Psoas muscle (tissue), 8 donors: ENCODE results near the gene DNAJC15. TPM values are rescaled to one million over a fixed set of nuclear protein-coding genes. Genes with fewer than 3 reads are reported as not detected.
"Not testable (repeated sequence)": the region's sequence is repeated elsewhere in the genome, so short reads cannot be mapped to it uniquely, and the experiment has no call there.

Source experiments
- ATAC-seq, 4 donors: fragments of 200-7000 bp; cut with Tn5 transposase; one replicate each; pipeline ENCODE4 v1.9.1; 2020; ENCODE audit warnings: moderate library complexity in 3 of 4, mild to moderate bottlenecking in 2 of 4
- DNase-seq, 2 donors: peaks; one replicate each; pipeline ENCODE4 v3.0.0-alpha.2; 2020
- H3K27ac ChIP-seq: fragments of 200-600 bp; one replicate; pipeline ENCODE4 v1.8.0; 2022
- H3K27me3 ChIP-seq, 3 donors: fragments of 200-600 bp in 1 of 3; one replicate each; pipeline versions ENCODE4 v1.6.1 to v1.8.0; 2013 to 2022; ENCODE audit warnings: low read length in 2 of 3, mild to moderate bottlenecking in 2 of 3, moderate library complexity in 1 of 3; ENCODE audit not compliant: insufficient read depth in 3 of 3
- H3K36me3 ChIP-seq, 2 donors: fragments of 200-600 bp in 1 of 2; one replicate each; pipeline versions ENCODE4 v1.6.1 to v1.8.0; 2013 to 2022; ENCODE audit warnings: low read depth in 1 of 2, mild to moderate bottlenecking in 1 of 2, moderate library complexity in 1 of 2; ENCODE audit not compliant: insufficient read depth in 1 of 2
- H3K4me1 ChIP-seq: fragments of 200-600 bp; one replicate; pipeline ENCODE4 v1.8.0; 2022
- H3K4me3 ChIP-seq: fragments of 200-600 bp; one replicate; pipeline ENCODE4 v1.8.0; 2022; ENCODE audit warnings: mild to moderate bottlenecking
- H3K9me3 ChIP-seq: fragments of 200-600 bp; one replicate; pipeline ENCODE4 v1.8.0; 2022
- WGBS, 3 donors: extraction: QIAGEN DNeasy Blood & Tissue Kit; methylation state at CpG; one replicate each; pipeline versions ENCODE4 v1.1.6 to v1.1.7; 2013; 5-methylcytosine and 5-hydroxymethylcytosine counted together
- intact Hi-C, 2 donors: fragments of 100-400 bp; cut with DNase I; formaldehyde crosslinking; loops; one replicate each; pipeline versions ENCODE4 v1.11.0 to v1.14.2; 2022
- polyA plus RNA-seq, 3 donors: library from polyadenylated mRNA; stranded (reverse); fragments of 200-250 nt; gene quantifications; one replicate each; pipeline ENCODE4 v1.2.3, GENCODE V29; 2013
- total RNA-seq, 4 donors: library from RNA; stranded (reverse); fragmentation: NEBNext Ultra II Directional in 2 of 4; extraction: Animal tissue kit (Norgen Biotek cat#: 25700) in 2 of 4; gene quantifications; one replicate each; pipeline versions ENCODE4 v1.2.1 to v1.2.4, GENCODE V29; 2021 to 2023
- TF ChIP-seq, protein P1 (sequence below): fragments of 200-600 bp; IDR thresholded peaks from one replicate; pipeline ENCODE4 v1.8.0; 2022; ENCODE audit warnings: antibody characterized with exemption
- donor health status: healthy with polysubstance abuse.
- donor health status: DM: no; HTN: no; CAD: no; lungs with moderate emphysema.
- donor health status: Bipolar disorder and iron deficiency.
- donor health status: healthy.
- donor health status: DM: yes; HTN: yes; CAD: no.
- donor health status: DM: no; HTN: no; CAD: no.
- donor health status: DM: no; HTN: no; CAD: no.
- donor health status: DM: yes; HTN: yes; CAD: no.

DNAJC15 gene
- total and polyA plus RNA-seq, 7 donors: 9.4 to 22.4 (median 13.6) TPM

- no peaks in the 10 kb centered on the region for H3K27me3 ChIP-seq
- 96 to 100% (median 96%) methylated on average over 2 of the region's 2 CpGs for WGBS, 3 donors
- intact Hi-C loops: no loop called here
- H3K4me1 ChIP-seq: peaks cover 3% of the 10 kb centered on the region
- TF ChIP-seq, protein P1, sequence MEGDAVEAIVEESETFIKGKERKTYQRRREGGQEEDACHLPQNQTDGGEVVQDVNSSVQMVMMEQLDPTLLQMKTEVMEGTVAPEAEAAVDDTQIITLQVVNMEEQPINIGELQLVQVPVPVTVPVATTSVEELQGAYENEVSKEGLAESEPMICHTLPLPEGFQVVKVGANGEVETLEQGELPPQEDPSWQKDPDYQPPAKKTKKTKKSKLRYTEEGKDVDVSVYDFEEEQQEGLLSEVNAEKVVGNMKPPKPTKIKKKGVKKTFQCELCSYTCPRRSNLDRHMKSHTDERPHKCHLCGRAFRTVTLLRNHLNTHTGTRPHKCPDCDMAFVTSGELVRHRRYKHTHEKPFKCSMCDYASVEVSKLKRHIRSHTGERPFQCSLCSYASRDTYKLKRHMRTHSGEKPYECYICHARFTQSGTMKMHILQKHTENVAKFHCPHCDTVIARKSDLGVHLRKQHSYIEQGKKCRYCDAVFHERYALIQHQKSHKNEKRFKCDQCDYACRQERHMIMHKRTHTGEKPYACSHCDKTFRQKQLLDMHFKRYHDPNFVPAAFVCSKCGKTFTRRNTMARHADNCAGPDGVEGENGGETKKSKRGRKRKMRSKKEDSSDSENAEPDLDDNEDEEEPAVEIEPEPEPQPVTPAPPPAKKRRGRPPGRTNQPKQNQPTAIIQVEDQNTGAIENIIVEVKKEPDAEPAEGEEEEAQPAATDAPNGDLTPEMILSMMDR: no peak
- no peak overlapping the region for H3K27ac ChIP-seq
- no peaks in the 10 kb centered on the region for H3K9me3 ChIP-seq
- no peak for DNase-seq
- no peak overlapping the region for H3K4me3 ChIP-seq
- H3K36me3 ChIP-seq: no peaks in the 10 kb centered on the region
- ATAC-seq: no peak
Observed at GRCh38 chr13:43039966-43040365, 16.6 kb downstream of the DNAJC15 start.

GRCh38 chr13:43040581-43041368, 17.4 kb downstream of the DNAJC15 start:
- H3K36me3 ChIP-seq, DNase-seq, H3K4me3 ChIP-seq, intact Hi-C loops, H3K9me3 ChIP-seq, H3K27me3 ChIP-seq, ATAC-seq, H3K4me1 ChIP-seq, H3K27ac ChIP-seq: not testable (repeated sequence)
- WGBS, 3 donors: 86 to 91% (median 91%) methylated on average over 11 to 13 of the region's 13 CpGs

DNA sequence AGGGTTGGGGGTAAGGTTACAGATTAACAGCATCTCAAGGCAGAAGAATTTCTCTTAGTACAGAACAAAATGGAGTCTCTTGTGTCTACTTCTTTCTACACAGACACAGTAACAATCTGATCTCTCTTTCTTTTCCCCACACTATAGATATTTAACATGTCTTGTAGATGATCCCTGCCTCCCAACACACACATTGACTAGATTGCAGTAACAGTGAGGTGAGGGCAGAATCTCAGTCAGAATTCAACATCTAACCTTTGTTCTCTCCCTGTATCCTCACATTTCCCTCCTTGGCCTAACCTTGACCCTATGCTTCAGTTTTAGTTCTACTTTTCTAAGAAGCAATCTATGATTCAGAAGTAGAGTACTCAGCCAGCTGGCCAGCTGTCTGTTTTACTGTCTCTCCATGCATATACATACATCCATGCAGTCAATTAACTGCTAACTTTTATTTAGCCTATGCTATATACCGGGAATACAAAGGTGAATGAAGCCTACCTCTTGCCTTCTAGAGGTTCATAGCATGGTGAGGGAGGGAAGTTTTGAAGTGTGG, 18.1 kb downstream of the DNAJC15 start:
- Histone ChIP-seq H3K9me3 (no peaks in the 10 kb centered on the region), H3K27ac (no peak overlapping the region), H3K4me1 (peaks cover 3% of the 10 kb centered on the region), H3K27me3 (no peaks in the 10 kb centered on the region), H3K36me3 (no peaks in the 10 kb centered on the region), H3K4me3 (no peak overlapping the region)
- WGBS, 3 donors: 88 to 94% (median 89%) methylated on average over 1 of the region's 1 CpG
- DNase-seq (no peak), ATAC-seq (no peak)
- intact Hi-C loops: no loop called here
- TF ChIP-seq, protein P1: no peak

GRCh38 chr13:43042410-43042921, 19.1 kb downstream of the DNAJC15 start:
- TF ChIP-seq, protein P1: no peak
- intact Hi-C loops: no loop called here
- DNase-seq: no peak
- H3K36me3 ChIP-seq: no peaks in the 10 kb centered on the region
- H3K4me1 ChIP-seq: no peaks in the 10 kb centered on the region
- H3K9me3 ChIP-seq: no peaks in the 10 kb centered on the region
- no peaks in the 10 kb centered on the region for H3K27me3 ChIP-seq
- H3K27ac ChIP-seq: no peak overlapping the region
- no peak overlapping the region for H3K4me3 ChIP-seq
- no peak for ATAC-seq

DNA sequence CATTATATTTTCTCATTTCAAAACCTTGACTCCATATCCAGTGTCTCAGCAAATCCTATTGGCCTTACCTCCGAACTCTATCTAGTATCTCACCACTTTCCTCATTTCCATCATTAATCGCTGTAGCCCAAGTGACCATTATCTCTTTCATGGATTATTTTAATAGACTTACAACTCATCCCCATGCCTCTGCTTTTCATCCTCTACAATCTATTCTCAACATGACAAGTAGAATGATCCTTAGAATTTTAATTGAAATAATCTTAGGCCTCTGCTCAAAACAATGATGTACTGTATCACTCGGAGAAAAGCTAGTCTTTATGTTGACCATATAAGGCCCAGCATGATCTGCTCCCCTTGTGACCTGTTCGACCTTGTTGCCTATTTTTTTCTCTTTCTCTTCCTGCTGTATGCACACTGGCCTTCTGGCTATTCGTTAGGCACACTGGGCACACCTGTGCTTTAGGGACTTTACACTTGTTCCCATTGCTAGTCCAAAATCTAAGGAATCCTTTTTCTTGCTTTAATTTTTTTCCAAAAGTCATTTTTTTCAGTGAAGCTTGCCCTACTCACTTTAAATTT, 21.4 kb downstream of the DNAJC15 start:
- Histone ChIP-seq H3K27me3 (no peaks in the 10 kb centered on the region), H3K4me1 (no peaks in the 10 kb centered on the region), H3K4me3 (no peak overlapping the region), H3K27ac (no peak overlapping the region), H3K9me3 (no peaks in the 10 kb centered on the region), H3K36me3 (no peaks in the 10 kb centered on the region)
- WGBS, 3 donors: 87 to 92% (median 90%) methylated on average over 5 of the region's 5 CpGs
- TF ChIP-seq, protein P1: no peak
- ATAC-seq: no peak
- intact Hi-C loops: loop anchor here in 1 of 2 donors (5.0 kb wide), 1 partner anchor 53 kb away; the partner anchor contains the start of gene EPSTI1
- DNase-seq: no peak

DNA sequence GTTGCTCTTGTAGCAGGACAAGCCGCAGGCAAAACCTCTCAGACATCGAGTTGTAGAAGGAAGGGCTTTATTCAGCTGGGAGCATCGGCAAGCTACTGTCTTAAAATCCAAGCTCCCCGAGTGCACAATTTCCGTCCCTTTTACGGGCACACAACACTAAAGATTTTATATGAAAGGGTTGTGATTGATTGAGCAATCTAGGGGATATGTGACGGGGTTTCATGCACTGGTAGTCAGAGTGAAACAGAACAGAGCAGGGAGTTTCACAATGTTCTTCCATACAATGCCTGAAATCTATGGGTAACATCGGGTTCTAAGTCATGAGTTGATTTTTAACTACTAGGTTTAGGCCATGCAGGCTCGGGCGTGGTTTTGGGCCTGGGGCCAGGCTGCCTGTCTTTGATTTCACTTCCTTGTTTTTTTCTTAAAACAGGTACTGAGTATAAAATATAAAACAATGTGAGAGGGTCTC, 22.0 kb downstream of the DNAJC15 start:
- H3K36me3 ChIP-seq, H3K4me3 ChIP-seq, H3K9me3 ChIP-seq, H3K4me1 ChIP-seq, H3K27me3 ChIP-seq, H3K27ac ChIP-seq, ATAC-seq: not testable (repeated sequence)
- WGBS, 3 donors: 86 to 88% (median 87%) methylated on average over 10 of the region's 10 CpGs
- DNase-seq: peak in 1 of 2 donors; percentile 67
- intact Hi-C loops: loop anchor here in 1 of 2 donors (5.0 kb wide), 1 partner anchor 53 kb away; the partner anchor contains the start of gene EPSTI1
